ENCODE results near the gene HPGD. TPM values are rescaled to one million over a fixed set of nuclear protein-coding genes. Genes with fewer than 3 reads are reported as not detected.
A peak's percentile ranks its signal among the peaks of the same experiment; 100 is the strongest.

HPGD gene
- total RNA-seq, 1 experiment from 2014 or later, result 1.7 TPM

GRCh38 chr4:174528226-174528625 lies 5.9 kb upstream of the HPGD start:
- H3K4me3 ChIP-seq (ENCODE audit: low read depth, low read length, poor library complexity, severe bottlenecking), result no peak overlapping the region
- H3K27me3 ChIP-seq (replicated peaks; ENCODE audit: insufficient read depth, low read depth, low read length, poor library complexity), result peaks cover 18% of the 10 kb centered on the region
- no peaks in the 10 kb centered on the region for H3K36me3 ChIP-seq (ENCODE audit: insufficient read depth, low read length, poor library complexity, severe bottlenecking)
- no peak overlapping the region for H3K27ac ChIP-seq (ENCODE audit: low read depth, low read length, poor library complexity, severe bottlenecking)
- ChIA-PET POLR2A (ENCODE audit: low non-redundant PET) (no interaction called here), CTCF (no interaction called here)
- H3K9me3 ChIP-seq (ENCODE audit: low read depth, low read length, poor library complexity, severe bottlenecking), result no peaks in the 10 kb centered on the region
- no TSS peak for BruUV-seq (replicated peaks)
- TF ChIP-seq EZH2 (IDR thresholded peaks at IDR 0.05; ENCODE audit: borderline replicate concordance, low read depth, low read length, poor library complexity, severe bottlenecking) (no peak), CTCF (conservative IDR thresholded peaks at IDR 0.05; ENCODE audit: low read depth, low read length) (no peak)
- intact Hi-C loops (cut with micrococcal nuclease; ENCODE audit: unreplicated experiment), result no loop called here
- H3K4me1 ChIP-seq (ENCODE audit: insufficient read depth, low read length, poor library complexity, severe bottlenecking), result no peaks in the 10 kb centered on the region
- peak; percentile 14 for DNase-seq (ENCODE audit: low spot score)

DNA sequence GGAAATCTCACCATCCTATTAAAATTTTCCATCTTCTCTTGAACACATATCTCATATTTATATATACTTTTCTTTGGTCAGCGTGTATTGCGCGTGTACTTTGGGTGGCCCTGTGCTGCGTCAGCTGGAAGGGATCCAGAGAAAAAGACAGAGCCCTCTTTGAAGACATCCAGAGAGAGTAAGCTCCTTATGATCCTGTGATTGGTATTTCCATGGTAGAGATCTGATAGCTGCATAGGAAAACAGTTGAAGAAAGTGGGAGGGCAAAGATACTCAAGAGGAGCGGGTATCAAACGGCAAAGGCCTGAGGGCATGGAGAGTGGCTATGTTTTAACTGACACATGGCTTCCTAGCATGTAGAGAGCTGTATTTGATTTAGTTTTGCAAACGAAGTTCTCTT lies 4.4 kb upstream of the HPGD start:
- no TSS peak for BruUV-seq (replicated peaks)
- TF ChIP-seq EZH2 (IDR thresholded peaks at IDR 0.05; ENCODE audit: borderline replicate concordance, low read depth, low read length, poor library complexity, severe bottlenecking) (no peak), CTCF (conservative IDR thresholded peaks at IDR 0.05; ENCODE audit: low read depth, low read length) (no peak)
- Histone ChIP-seq H3K4me1 (ENCODE audit: insufficient read depth, low read length, poor library complexity, severe bottlenecking) (peaks cover 4% of the 10 kb centered on the region), H3K9me3 (ENCODE audit: low read depth, low read length, poor library complexity, severe bottlenecking) (no peaks in the 10 kb centered on the region), H3K4me3 (ENCODE audit: low read depth, low read length, poor library complexity, severe bottlenecking) (no peak overlapping the region), H3K27me3 (replicated peaks; ENCODE audit: insufficient read depth, low read depth, low read length, poor library complexity) (peaks cover 32% of the 10 kb centered on the region), H3K36me3 (ENCODE audit: insufficient read depth, low read length, poor library complexity, severe bottlenecking) (no peaks in the 10 kb centered on the region), H3K27ac (ENCODE audit: low read depth, low read length, poor library complexity, severe bottlenecking) (no peak overlapping the region)
- CTCF ChIA-PET, result no interaction called here
- intact Hi-C loops (cut with micrococcal nuclease; ENCODE audit: unreplicated experiment), result no loop called here
- POLR2A ChIA-PET (ENCODE audit: low non-redundant PET), result no interaction called here
- no peak for DNase-seq (ENCODE audit: low spot score)

DNA sequence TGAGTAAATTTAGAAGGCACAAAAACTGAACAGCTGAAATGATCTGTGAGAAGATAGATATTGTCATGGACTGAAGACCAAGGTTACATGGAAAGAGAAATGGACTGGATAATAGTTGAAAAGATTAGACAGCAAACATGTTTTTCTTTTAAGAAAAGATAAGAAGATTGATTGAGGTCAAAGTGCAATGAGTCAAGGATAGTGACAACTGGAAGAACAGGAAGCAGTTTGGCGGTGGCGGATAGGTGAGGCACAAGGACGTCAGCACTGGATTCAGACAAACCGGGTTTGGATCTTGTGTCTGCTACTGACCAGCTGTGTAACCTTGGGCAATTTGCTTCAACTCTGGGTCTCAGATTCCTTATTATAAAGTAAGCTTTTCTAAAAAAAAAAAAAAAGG lies 2.0 kb upstream of the HPGD start:
- H3K4me3 ChIP-seq (ENCODE audit: low read depth, low read length, poor library complexity, severe bottlenecking), result no peak overlapping the region
- intact Hi-C loops (cut with micrococcal nuclease; ENCODE audit: unreplicated experiment), result loop anchor here (5.0 kb wide), 1 partner anchor 157 kb away; no protein-coding TSS in a partner anchor
- CTCF ChIA-PET, result no interaction called here
- POLR2A ChIA-PET (ENCODE audit: low non-redundant PET), result no interaction called here
- no peaks in the 10 kb centered on the region for H3K9me3 ChIP-seq (ENCODE audit: low read depth, low read length, poor library complexity, severe bottlenecking)
- H3K4me1 ChIP-seq (ENCODE audit: insufficient read depth, low read length, poor library complexity, severe bottlenecking), result peaks cover 4% of the 10 kb centered on the region
- no peak overlapping the region for H3K27ac ChIP-seq (ENCODE audit: low read depth, low read length, poor library complexity, severe bottlenecking)
- BruUV-seq (replicated peaks), result no TSS peak
- peaks cover 40% of the 10 kb centered on the region for H3K27me3 ChIP-seq (replicated peaks; ENCODE audit: insufficient read depth, low read depth, low read length, poor library complexity)
- TF ChIP-seq CTCF (conservative IDR thresholded peaks at IDR 0.05; ENCODE audit: low read depth, low read length) (no peak), EZH2 (IDR thresholded peaks at IDR 0.05; ENCODE audit: borderline replicate concordance, low read depth, low read length, poor library complexity, severe bottlenecking) (no peak)
- no peaks in the 10 kb centered on the region for H3K36me3 ChIP-seq (ENCODE audit: insufficient read depth, low read length, poor library complexity, severe bottlenecking)
- no peak for DNase-seq (ENCODE audit: low spot score)
